Inferior parietal cortex (tissue), 1 donor: Measurements from ENCODE around the gene RBP4.

Source experiments
- DNase-seq: peaks from one replicate; pipeline ENCODE4 v3.0.0-alpha.2; 2016; ENCODE audit errors: extremely low spot score

RBP4 gene

GRCh38 chr10:93595378-93596161, 5.5 kb downstream of the RBP4 start:
- no peak for DNase-seq

GRCh38 chr10:93594518-93594917, 6.5 kb downstream of the RBP4 start:
- DNase-seq: no peak

- no peak for DNase-seq
Measured at GRCh38 chr10:93593749-93594148, 7.3 kb downstream of the RBP4 start.

GRCh38 chr10:93593254-93593653, 7.8 kb downstream of the RBP4 start:
- DNase-seq: no peak

GRCh38 chr10:93591065-93591808, 9.8 kb downstream of the RBP4 start:
- no peak for DNase-seq

- no peak for DNase-seq
Measured at GRCh38 chr10:93590638-93591037, 10.4 kb downstream of the RBP4 start.

- no peak for DNase-seq
Measured at GRCh38 chr10:93589648-93590562, 11.1 kb downstream of the RBP4 start.

- no peak for DNase-seq
Measured at GRCh38 chr10:93584445-93584844, 16.6 kb downstream of the RBP4 start.

GRCh38 chr10:93580828-93581227, 20.2 kb downstream of the RBP4 start:
- DNase-seq: no peak

GRCh38 chr10:93579985-93580711, 20.9 kb downstream of the RBP4 start:
- DNase-seq: no peak

GRCh38 chr10:93579089-93579488, 21.9 kb downstream of the RBP4 start:
- DNase-seq: no peak

GRCh38 chr10:93577565-93577964, 23.5 kb downstream of the RBP4 start:
- no peak for DNase-seq

- DNase-seq: no peak
Measured at GRCh38 chr10:93576888-93577287, 24.1 kb downstream of the RBP4 start.

- DNase-seq: no peak
Measured at GRCh38 chr10:93573924-93574323, 27.1 kb downstream of the RBP4 start.

GRCh38 chr10:93573051-93573909, 27.8 kb downstream of the RBP4 start:
- DNase-seq: no peak

- DNase-seq: no peak
Measured at GRCh38 chr10:93572606-93573005, 28.4 kb downstream of the RBP4 start.

GRCh38 chr10:93570383-93570782, 30.7 kb downstream of the RBP4 start:
- no peak for DNase-seq

- DNase-seq: no peak
Measured at GRCh38 chr10:93568105-93568390, 33.0 kb downstream of the RBP4 start.

GRCh38 chr10:93567277-93568104, 33.5 kb downstream of the RBP4 start:
- no peak for DNase-seq
